HG03159 (cell line): ENCODE data around the gene ARV1.

Experiments used
- ATAC-seq: cut with Tn5 transposase; IDR thresholded peaks from one replicate; pipeline ENCODE4 v1.9.1; 2021; ENCODE audit warnings: mild to moderate bottlenecking, moderate library complexity; ENCODE audit not compliant: unreplicated experiment

The ARV1 gene

GRCh38 chr1:230978491-230979388 is at the start of gene ARV1, which contains the start of gene TTC13:
Gene ARV1, plus strand, starts transcription at chr1:230979094. Its CDS starts 12 bp downstream, at chr1:230979106.
Gene TTC13, minus strand, starts transcription at chr1:230978861. Its CDS starts 31 bp downstream, at chr1:230978830.
- ATAC-seq = peak; percentile 95

- ATAC-seq = no peak
Measured at GRCh38 chr1:230930986-230931385, 47.9 kb upstream of the ARV1 start.

GRCh38 chr1:230935852-230936251 is 43.0 kb upstream of the ARV1 start:
- ATAC-seq = no peak

DNA sequence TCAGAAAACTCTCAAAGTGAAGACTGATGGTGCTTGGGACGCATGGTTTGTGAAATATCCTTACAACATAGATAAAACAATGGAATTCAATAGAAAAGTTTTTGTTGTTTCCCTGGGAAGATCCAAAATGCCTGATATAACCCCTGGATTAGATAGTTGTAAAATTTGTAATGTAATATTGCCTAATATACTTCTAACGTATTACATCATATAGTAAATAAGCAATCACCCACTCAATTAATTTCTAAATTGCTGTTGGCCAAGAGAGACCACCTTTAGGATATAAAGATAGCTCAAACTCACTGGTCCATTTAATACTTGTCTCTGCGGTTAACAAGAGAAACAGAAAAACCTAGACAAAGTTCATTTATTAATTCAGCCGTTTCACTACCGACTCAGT is 42.4 kb upstream of the ARV1 start:
- ATAC-seq = no peak

DNA sequence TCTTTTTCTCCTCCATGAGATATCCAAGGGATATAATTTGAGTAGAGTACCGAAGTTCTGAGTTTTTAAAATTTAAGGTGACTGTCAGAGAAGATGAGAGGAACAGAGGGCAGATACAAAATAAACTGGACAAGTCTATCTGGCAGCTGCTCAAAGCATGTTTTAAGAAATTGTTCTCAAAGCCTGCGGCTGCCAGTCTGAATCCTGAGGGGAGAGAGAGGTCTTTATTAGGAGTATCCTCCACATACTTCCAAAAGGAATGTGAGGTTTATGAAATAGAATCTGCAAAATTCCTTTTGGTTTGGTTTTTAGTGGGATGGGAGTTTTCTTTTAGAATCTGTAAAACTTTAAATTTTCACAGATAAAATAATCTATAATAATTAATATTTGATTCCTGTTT is 41.5 kb upstream of the ARV1 start:
- no peak for ATAC-seq

- no peak for ATAC-seq
Measured at GRCh38 chr1:230938924-230939368, 39.9 kb upstream of the ARV1 start.

DNA sequence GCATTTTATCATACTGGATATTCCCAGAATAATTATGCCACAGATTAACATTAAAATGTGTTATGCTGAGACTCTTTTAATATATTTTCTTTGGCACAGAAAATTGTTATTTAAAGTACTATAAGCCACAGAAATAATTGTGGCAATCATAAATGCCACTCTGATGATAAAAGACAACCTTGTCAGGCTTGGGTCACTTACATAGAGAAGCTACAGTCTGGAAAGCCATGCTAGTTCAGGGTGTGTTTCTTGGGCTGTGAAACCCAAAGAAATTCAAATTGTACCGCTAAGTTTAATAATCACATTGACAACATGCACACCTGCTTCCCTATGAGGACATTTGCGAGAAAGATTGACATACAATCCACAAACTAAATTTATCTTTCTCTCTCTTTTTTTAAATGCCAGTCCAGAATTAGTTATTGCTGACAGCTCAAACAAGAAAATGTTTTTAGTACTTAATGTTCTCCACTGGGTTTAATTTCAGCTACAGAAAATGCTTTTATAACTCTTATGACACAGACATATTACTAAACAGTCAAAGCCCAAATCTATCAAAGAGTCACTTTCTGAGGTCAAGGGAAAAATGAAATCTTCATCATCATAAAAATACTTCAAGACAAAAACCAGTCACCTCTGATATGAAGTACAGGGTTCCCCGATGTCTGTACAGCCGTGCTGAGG is 38.9 kb upstream of the ARV1 start:
- ATAC-seq = no peak

DNA sequence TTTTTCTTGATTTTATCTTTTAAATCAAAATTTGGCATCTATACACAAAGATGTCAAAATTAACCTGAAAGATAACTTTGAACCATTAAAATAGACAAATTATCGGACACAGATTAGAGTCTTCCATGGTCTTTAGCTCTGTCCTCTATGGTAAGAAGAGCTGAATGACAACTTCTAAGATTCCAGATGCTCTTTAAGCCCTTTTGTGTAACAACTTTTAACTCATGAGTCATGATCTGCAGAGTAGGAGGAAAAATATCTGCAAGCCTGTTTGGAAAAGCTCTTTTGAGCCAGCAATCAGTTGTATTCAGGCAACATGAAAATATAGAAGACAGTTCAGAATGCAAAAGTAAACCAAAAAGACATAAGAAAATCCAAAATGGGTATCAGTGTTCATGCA is 38.0 kb upstream of the ARV1 start:
- no peak for ATAC-seq

GRCh38 chr1:230943048-230943593 is 35.8 kb upstream of the ARV1 start:
- no peak for ATAC-seq

- no peak for ATAC-seq
Measured at GRCh38 chr1:230948301-230948700, 30.6 kb upstream of the ARV1 start.

DNA sequence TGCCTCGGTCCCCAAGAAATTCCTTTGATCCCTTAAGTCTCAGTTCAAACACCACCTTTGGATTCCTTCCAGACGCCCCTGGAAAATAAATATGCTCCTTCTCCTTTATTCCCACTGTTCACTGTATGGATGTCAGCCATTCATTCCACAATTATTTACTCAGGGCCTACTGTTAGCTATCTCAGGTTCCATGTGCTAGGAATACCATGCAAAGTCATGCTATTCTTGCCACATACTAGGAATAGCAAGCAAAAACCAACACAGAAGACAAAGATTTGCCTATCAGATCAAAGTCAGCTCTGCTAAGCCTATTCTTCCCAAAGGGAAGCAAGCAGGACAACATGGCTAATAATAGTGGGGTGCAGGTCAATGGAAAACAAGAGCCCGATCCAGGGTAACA is 30.0 kb upstream of the ARV1 start:
- no peak for ATAC-seq

GRCh38 chr1:230950404-230950803 is 28.5 kb upstream of the ARV1 start:
- ATAC-seq = no peak

DNA sequence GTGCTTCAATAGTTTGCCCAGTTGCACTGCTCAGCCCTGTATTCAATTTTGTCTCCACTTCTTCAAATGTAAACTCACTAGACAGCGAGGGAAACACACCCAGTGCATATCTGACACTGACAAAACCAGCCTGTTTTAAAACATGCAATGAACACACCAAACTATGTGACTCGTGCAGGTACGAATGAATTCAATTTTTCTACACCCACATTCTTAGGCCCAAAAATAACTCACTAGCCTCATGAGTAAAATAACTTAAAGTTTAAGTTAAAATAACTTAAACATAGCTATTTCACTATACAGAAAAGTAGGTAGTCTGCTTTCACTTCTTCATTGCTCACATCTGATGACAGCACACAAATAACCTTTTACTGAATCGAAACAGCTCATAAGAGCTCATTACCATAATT is 21.3 kb upstream of the ARV1 start:
- peak; percentile 89 for ATAC-seq

GRCh38 chr1:230958370-230958769 is 20.5 kb upstream of the ARV1 start:
- ATAC-seq = no peak

DNA sequence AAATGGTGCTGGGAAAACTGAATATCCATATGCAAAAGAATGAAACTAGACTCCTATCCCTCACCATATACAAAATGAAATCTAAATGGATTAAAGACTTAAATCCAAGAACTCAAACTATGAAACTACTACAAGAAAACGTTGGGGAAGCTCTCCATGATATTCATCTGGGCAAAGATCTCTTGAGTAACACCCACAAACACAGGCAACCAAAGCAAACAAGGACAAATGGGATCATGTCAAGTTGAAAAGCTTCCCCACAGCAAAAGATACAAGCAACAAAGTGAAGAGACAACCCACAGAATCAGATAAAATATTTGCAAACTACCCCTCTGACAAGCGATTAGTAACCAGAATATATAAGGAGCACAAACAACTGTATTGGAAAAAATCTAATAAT is 14.0 kb upstream of the ARV1 start:
- ATAC-seq = no peak

DNA sequence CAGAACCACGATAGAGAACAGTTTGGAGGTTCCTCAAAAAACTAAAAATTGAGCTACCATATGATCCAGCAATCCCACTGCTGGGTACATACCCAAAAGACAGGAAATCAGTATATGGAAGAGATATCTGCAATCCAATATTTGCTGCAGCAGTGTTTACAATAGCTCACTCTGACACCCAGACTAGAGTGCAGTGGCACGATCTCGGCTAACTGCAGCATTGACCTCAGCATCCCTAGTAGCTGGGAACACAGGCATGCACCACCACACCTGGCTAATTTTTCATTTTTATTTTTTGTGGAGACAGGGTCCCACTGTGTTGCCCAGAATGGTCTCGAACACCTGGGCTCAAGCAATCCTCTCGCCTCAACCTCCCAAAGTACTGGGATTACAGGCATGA is 13.4 kb upstream of the ARV1 start:
- ATAC-seq = no peak

DNA sequence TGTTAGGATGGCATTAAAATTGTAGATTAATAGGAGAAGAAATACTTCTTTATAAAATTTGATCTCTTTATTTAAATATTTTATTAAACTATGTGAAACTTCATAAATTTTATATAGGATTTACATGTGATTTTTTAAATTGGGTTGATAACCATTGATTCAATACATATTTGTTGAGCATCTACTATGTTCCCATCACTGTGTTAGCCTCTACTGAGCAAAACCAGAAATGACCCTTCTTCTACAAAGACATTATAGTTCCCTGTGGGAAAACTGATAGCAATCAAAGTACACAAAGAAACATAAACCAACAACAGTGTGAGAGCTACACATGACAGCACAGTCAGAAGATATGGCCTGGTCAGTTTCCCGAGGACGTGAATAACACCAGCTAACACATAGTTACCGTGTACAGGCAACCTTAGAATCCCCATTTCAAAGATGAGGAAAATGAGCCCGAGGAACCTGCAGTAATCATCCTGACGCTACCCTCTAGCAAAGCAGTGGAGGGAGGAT is 12.5 kb upstream of the ARV1 start:
- no peak for ATAC-seq

DNA sequence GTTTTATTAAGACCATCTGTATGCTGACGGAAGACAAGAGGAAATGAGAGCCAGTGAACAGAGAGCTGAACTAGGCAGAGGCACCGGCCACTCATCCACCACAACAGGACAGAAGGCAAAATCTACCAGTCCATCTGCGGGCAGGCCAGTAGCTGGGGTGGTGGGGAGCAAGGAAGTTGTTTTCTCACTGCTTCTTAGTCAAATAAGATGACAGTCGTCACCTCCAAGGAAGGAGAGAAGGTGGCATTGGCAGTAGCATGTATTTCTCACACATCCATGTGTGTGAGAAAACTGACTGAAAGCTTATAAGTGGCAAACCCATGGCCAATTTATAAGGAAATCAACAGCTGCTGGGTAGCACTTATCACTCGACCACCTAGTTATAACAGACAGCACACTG is 8.5 kb upstream of the ARV1 start:
- no peak for ATAC-seq

- no peak for ATAC-seq
Measured at GRCh38 chr1:230971771-230972170, 7.1 kb upstream of the ARV1 start.

- peak; percentile 85 for ATAC-seq
Measured at GRCh38 chr1:230972855-230973271, 6.0 kb upstream of the ARV1 start.

- ATAC-seq = no peak
Measured at GRCh38 chr1:230975636-230976035, 3.3 kb upstream of the ARV1 start.
